BJ (cell line): ENCODE results near the gene SMIM33. TPM values are rescaled to one million over a fixed set of nuclear protein-coding genes. Genes with fewer than 3 reads are reported as not detected.

Source experiments
- CTCF ChIA-PET: fragments of 350-600 bp; formaldehyde crosslinking; extraction: SDS; loops from one replicate; lab custom pipeline; 2021; ENCODE audit warnings: antibody characterized with exemption, inconsistent platforms; lab: Yijun Ruan, JAX
- POLR2A ChIA-PET: fragments of 300-600 bp; sonication (Branson Sonifier 250); formaldehyde crosslinking; extraction: SDS; loops from one replicate; lab custom pipeline; 2021; ENCODE audit warnings: antibody characterized with exemption; lab: Charles Lee
- DNase-seq: peaks from one replicate; pipeline ENCODE4 v3.0.0-alpha.2; 2011; ENCODE audit warnings: low read depth
- H3K27me3 ChIP-seq: 2 replicates; pipeline ENCODE4 v1.6.0; 2011; ENCODE audit warnings: low read length; ENCODE audit not compliant: control insufficient read depth, insufficient read depth
- H3K36me3 ChIP-seq: 2 replicates; pipeline ENCODE4 v1.5.1; 2011; ENCODE audit warnings: low read length; ENCODE audit not compliant: control insufficient read depth, insufficient read depth
- H3K4me3 ChIP-seq: 2 replicates; pipeline ENCODE4 v1.5.1; 2011; ENCODE audit warnings: low read depth, mild to moderate bottlenecking, control low read depth, low read length
- polyA plus RNA-seq: library from polyadenylated mRNA; depleted of rRNA; stranded (reverse); fragments of >200 nt; gene quantifications from 2 replicates; pipeline ENCODE4 v1.2.3, GENCODE V29; 2011; rRNA removed
- small RNA-seq: library from RNA; depleted of rRNA; stranded (forward); fragments of <200 nt; gene quantifications from one replicate; pipeline ENCODE3, GENCODE V24; 2012; ENCODE audit warnings: low replicate concordance, low read depth; ENCODE audit not compliant: insufficient read length
- TF ChIP-seq, protein P1 (sequence below): IDR thresholded peaks from 2 replicates; pipeline ENCODE4 v1.5.1; 2011; ENCODE audit warnings: low read depth, mild to moderate bottlenecking, control low read depth, inconsistent platforms, low read length, moderate library complexity; ENCODE audit not compliant: insufficient read depth

SMIM33 gene
- polyA plus RNA-seq, 1 experiment = not detected

DNA sequence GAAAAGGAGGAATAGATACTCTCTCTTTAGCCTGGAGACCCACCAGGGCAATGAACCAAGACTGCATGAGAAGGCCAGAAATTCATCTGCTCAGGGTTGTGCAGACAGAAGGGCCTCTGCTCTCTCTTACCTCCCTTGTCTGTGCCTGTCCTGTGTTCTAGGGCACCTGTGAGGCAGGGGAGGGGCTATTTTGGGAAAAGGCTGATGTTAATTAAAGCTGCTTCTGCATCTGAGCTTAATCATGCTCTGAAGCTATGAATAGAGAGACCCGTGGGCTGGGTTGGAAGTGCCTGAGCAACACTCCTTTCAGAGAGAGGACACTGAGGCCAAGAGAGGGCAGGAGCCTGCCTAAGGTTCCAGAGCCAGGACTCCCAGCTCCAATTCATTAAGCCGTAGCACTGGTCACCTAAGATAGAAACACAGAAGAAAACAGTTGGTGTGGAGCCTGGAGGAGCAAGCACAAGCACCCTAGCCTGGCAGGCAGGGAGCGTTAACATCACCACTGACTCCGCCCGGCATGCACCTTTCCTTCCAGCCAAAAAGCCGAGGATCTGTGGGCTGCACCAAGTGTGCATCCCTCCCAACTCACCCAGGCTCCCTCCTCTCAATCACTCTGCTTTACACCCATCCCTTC, 43.2 kb downstream of the SMIM33 start:
- Histone ChIP-seq H3K4me3 (no peak overlapping the region), H3K27me3 (no peaks in the 10 kb centered on the region), H3K36me3 (no peaks in the 10 kb centered on the region)
- CTCF ChIA-PET = interaction anchor here (0.6 to 7.9 kb wide), 23 partner anchors 10 to 251 kb away, joined by 3 to 232 read pairs (median 5); partner anchors contain the start of genes DNAJC18, SPATA24 and STING1
- no peak for DNase-seq
- TF ChIP-seq, protein P1, sequence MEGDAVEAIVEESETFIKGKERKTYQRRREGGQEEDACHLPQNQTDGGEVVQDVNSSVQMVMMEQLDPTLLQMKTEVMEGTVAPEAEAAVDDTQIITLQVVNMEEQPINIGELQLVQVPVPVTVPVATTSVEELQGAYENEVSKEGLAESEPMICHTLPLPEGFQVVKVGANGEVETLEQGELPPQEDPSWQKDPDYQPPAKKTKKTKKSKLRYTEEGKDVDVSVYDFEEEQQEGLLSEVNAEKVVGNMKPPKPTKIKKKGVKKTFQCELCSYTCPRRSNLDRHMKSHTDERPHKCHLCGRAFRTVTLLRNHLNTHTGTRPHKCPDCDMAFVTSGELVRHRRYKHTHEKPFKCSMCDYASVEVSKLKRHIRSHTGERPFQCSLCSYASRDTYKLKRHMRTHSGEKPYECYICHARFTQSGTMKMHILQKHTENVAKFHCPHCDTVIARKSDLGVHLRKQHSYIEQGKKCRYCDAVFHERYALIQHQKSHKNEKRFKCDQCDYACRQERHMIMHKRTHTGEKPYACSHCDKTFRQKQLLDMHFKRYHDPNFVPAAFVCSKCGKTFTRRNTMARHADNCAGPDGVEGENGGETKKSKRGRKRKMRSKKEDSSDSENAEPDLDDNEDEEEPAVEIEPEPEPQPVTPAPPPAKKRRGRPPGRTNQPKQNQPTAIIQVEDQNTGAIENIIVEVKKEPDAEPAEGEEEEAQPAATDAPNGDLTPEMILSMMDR = no peak
- POLR2A ChIA-PET = no interaction called here

DNA sequence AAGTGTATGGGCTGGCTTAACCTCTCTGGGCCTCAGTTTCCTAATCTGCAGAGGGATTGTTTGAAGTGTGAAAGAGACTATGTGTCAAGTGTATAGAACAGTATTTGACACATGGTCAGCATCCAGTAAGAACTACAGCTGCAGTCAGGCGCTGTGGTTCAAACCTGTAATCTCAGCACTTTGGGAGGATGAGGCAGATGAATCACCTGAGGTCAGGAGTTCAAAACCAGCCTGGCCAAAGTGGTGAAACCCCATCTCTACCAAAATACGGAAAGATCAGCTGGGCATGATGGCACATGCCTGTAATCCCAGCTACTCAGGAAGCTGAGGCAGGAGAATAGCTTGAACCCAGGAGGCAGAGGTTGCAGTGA, 43.7 kb downstream of the SMIM33 start:
- H3K27me3 ChIP-seq = no peaks in the 10 kb centered on the region
- H3K4me3 ChIP-seq = no peak overlapping the region
- ChIA-PET CTCF (interaction anchor here (0.8 to 7.9 kb wide), 17 partner anchors 9 to 111 kb away, joined by 3 to 232 read pairs (median 10); partner anchors contain the start of genes DNAJC18, SPATA24 and STING1), POLR2A (no interaction called here)
- TF ChIP-seq, protein P1 = no peak
- DNase-seq = no peak
- H3K36me3 ChIP-seq = no peaks in the 10 kb centered on the region

DNA sequence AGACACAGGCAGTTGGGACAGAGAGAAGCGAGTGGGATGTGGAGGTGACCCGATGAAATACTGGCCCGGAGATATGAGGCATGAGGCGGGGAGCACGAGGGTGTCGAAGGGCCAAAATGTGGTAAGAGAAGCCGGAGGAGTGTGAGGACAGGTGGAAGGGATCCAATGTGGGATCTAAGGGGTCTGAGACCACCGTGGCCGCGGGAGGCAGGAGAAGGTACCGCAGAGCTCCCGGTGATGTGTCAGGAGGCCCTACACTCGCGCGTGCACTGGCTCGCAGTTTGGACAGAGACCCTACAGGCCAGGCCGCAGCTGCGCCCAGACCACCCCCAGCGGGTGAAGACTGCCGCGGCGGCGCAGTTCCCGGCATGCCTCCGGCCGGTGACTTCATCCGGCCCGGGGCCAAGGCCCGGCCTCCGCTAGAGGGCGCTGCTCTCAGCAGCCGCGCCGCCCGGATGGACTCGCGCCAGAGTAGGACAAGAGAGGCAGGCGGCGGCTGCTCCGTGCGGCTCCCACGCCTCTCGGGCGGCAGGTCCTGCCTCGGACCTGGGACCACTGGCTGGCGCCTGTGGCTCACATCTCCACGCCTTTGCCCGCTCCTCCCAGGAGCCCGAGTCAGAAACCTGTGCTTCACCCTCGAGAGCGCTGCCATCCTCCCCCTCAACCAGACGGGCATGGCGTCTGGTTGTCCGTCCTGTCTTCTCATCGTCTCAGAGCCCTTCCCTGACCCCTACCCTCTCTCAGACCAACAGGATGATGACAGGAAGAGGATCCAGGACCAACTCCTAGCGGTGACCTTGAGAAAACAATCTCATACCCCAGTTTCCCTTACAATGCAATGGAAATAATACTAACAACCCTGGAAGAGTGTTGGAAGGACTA, 47.1 kb downstream of the SMIM33 start:
- H3K36me3 ChIP-seq = no peaks in the 10 kb centered on the region
- DNase-seq = peak; percentile 33
- TF ChIP-seq, protein P1 = peak; percentile 93
- CTCF ChIA-PET = interaction anchor here (0.6 to 7.9 kb wide), 19 partner anchors 9 to 247 kb away, joined by 3 to 232 read pairs (median 3); partner anchors contain the start of gene UBE2D2
- H3K4me3 ChIP-seq = peak overlapping the region; percentile 59
- POLR2A ChIA-PET = no interaction called here
- H3K27me3 ChIP-seq = no peaks in the 10 kb centered on the region

Small RNA genes within 50 kb of the gene (small RNA-seq; reads per million reads assigned to genes)
- gene RNU5B-4P = not detected

Other genes starting within 250 kb of the SMIM33 start
- 76.5 and 97.0 TPM in 2 replicates for gene MATR3, start 177.3 kb upstream of the SMIM33 start, polyA plus RNA-seq
- 35.4 and 65.2 TPM in 2 replicates for gene PAIP2, start 129.2 kb upstream of the SMIM33 start, polyA plus RNA-seq
- not detected in 2 replicates for gene SLC23A1, start 87.7 kb upstream of the SMIM33 start, polyA plus RNA-seq
- not detected in 2 replicates for gene MZB1, start 81.1 kb upstream of the SMIM33 start, polyA plus RNA-seq
- 0.23 and 0.40 TPM in 2 replicates for gene PROB1, start 75.9 kb upstream of the SMIM33 start, polyA plus RNA-seq
- 3.4 and 4.5 TPM in 2 replicates for gene SPATA24, start 66.9 kb upstream of the SMIM33 start, polyA plus RNA-seq
- gene DNAJC18, start 31.5 kb upstream of the SMIM33 start, polyA plus RNA-seq = 5.2 and 9.3 TPM in 2 replicates
- gene ECSCR, start 8.3 kb upstream of the SMIM33 start, polyA plus RNA-seq = 0.37 and 0.38 TPM in 2 replicates
- 110 and 194 TPM in 2 replicates for gene STING1, start 11.8 kb downstream of the SMIM33 start, polyA plus RNA-seq
- 18.2 and 48.7 TPM in 2 replicates for gene UBE2D2, start 90.3 kb downstream of the SMIM33 start, polyA plus RNA-seq
- 36.5 and 50.4 TPM in 2 replicates for gene CXXC5, start 177.3 kb downstream of the SMIM33 start, polyA plus RNA-seq